Testis (tissue), 2 donors: ENCODE data around the gene ATP5MG.

Source experiments
- POLR2A ChIP-seq: fragments of 450-650 bp; IDR thresholded peaks from one replicate; pipeline ENCODE4 v1.6.1; 2017; ENCODE audit warnings: antibody characterized with exemption, mild to moderate bottlenecking, moderate library complexity
- TF ChIP-seq, protein P1 (sequence below), 3 experiments: fragments of 450-650 bp in 2 of 3; fragments of 200-600 bp in 1 of 3; sonication (generic) in 1 of 3; IDR thresholded peaks; one replicate each; pipeline ENCODE4 v1.5.1; 2016 to 2019; ENCODE audit warnings: antibody characterized with exemption in 3 of 3, mild to moderate bottlenecking in 2 of 3, moderate library complexity in 1 of 3

DNA sequence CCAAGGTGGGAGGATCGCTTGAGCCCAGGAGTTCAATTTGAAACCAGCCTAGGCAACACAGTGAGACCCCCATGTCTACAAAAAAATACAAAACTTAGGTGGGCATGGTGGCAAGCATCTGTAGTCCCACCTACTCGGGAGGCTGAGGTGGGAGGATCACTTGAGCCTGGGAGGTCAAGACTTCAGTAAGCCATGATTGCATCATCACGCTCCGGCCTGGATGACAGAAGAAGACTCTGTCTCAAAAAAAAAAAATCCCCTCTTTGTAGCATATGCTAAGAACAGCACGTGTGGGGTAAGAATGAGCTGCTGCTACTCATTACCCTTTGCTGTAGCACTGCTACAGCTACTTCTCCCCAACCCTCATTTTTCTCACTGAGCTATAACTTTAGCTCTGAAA lies 27.5 kb upstream of the ATP5MG start:
- TF ChIP-seq POLR2A, result no peak
- TF ChIP-seq, protein P1, sequence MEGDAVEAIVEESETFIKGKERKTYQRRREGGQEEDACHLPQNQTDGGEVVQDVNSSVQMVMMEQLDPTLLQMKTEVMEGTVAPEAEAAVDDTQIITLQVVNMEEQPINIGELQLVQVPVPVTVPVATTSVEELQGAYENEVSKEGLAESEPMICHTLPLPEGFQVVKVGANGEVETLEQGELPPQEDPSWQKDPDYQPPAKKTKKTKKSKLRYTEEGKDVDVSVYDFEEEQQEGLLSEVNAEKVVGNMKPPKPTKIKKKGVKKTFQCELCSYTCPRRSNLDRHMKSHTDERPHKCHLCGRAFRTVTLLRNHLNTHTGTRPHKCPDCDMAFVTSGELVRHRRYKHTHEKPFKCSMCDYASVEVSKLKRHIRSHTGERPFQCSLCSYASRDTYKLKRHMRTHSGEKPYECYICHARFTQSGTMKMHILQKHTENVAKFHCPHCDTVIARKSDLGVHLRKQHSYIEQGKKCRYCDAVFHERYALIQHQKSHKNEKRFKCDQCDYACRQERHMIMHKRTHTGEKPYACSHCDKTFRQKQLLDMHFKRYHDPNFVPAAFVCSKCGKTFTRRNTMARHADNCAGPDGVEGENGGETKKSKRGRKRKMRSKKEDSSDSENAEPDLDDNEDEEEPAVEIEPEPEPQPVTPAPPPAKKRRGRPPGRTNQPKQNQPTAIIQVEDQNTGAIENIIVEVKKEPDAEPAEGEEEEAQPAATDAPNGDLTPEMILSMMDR (IDR thresholded peaks at IDR 0.05), result no peak
